Measurements from ENCODE around the gene FZD4. TPM values are rescaled to one million over a fixed set of nuclear protein-coding genes. Genes with fewer than 3 reads are reported as not detected.

FZD4 gene
- total RNA-seq, 1 experiment from 2014 or later: 4.4 TPM

DNA sequence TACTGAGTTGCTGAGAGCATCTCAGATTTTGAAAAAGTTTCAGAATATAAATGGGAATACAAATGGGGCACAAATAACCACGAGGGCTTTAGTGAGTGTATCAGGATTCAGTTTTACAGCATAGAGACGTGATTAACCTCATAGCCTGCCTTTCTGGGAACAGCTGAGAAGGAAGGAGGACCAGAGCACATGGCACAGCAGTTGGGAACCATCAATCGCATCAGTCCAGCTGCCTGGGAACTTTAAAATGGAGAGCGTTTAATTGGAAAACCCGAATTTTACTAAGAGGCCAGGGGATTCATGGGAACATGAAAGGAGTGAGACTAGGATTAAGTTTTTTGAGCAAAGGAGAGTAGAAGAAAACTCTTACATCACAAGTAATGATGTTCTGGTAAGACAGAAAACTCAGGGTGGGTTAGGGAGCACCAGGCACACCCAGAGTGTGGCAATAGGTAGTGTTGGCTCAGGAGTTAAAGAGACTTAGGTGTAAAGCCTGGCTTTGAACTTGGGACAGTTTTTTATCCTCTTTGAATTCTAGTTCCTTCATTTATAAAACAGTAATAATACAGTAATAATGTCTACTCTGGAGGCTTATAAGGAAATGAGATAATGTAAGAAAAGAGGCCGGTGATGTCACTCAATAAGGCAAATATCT, 40.2 kb downstream of the FZD4 start:
- no peak for DNase-seq (ENCODE audit: low read depth, low spot score)
- no peak for ATAC-seq
- TF ChIP-seq EZH2phosphoT487 (IDR thresholded peaks at IDR 0.05; ENCODE audit: borderline replicate concordance) (no peak), SRF (IDR thresholded peaks at IDR 0.05; ENCODE audit: low read depth) (no peak), YY1 (IDR thresholded peaks at IDR 0.05; ENCODE audit: extremely low read depth, insufficient replicate concordance, low read depth, low read length) (no peak), SIN3A (IDR thresholded peaks at IDR 0.05; ENCODE audit: low read depth) (no peak), POLR2A (IDR thresholded peaks at IDR 0.05; ENCODE audit: borderline replicate concordance, extremely low read depth, insufficient read depth, insufficient read length) (no peak), POLR2AphosphoS5 (IDR thresholded peaks at IDR 0.05; ENCODE audit: low read depth, low read length) (no peak), FOSL1 (IDR thresholded peaks at IDR 0.05; ENCODE audit: low read depth) (no peak)
- TF ChIP-seq, protein P1, sequence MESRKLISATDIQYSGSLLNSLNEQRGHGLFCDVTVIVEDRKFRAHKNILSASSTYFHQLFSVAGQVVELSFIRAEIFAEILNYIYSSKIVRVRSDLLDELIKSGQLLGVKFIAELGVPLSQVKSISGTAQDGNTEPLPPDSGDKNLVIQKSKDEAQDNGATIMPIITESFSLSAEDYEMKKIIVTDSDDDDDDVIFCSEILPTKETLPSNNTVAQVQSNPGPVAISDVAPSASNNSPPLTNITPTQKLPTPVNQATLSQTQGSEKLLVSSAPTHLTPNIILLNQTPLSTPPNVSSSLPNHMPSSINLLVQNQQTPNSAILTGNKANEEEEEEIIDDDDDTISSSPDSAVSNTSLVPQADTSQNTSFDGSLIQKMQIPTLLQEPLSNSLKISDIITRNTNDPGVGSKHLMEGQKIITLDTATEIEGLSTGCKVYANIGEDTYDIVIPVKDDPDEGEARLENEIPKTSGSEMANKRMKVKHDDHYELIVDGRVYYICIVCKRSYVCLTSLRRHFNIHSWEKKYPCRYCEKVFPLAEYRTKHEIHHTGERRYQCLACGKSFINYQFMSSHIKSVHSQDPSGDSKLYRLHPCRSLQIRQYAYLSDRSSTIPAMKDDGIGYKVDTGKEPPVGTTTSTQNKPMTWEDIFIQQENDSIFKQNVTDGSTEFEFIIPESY (IDR thresholded peaks at IDR 0.05; ENCODE audit: extremely low read depth, insufficient replicate concordance, low read length): no peak
- TF ChIP-seq, protein P2, sequence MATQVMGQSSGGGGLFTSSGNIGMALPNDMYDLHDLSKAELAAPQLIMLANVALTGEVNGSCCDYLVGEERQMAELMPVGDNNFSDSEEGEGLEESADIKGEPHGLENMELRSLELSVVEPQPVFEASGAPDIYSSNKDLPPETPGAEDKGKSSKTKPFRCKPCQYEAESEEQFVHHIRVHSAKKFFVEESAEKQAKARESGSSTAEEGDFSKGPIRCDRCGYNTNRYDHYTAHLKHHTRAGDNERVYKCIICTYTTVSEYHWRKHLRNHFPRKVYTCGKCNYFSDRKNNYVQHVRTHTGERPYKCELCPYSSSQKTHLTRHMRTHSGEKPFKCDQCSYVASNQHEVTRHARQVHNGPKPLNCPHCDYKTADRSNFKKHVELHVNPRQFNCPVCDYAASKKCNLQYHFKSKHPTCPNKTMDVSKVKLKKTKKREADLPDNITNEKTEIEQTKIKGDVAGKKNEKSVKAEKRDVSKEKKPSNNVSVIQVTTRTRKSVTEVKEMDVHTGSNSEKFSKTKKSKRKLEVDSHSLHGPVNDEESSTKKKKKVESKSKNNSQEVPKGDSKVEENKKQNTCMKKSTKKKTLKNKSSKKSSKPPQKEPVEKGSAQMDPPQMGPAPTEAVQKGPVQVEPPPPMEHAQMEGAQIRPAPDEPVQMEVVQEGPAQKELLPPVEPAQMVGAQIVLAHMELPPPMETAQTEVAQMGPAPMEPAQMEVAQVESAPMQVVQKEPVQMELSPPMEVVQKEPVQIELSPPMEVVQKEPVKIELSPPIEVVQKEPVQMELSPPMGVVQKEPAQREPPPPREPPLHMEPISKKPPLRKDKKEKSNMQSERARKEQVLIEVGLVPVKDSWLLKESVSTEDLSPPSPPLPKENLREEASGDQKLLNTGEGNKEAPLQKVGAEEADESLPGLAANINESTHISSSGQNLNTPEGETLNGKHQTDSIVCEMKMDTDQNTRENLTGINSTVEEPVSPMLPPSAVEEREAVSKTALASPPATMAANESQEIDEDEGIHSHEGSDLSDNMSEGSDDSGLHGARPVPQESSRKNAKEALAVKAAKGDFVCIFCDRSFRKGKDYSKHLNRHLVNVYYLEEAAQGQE (IDR thresholded peaks at IDR 0.05; ENCODE audit: low read depth): no peak
- Histone ChIP-seq H3K4me2 (ENCODE audit: low read length) (no peak overlapping the region), H3K27ac (ENCODE audit: low read depth, low read length) (no peak overlapping the region), H3K4me3 (replicated peaks in 1 of 2; ENCODE audit: low read depth in 1 of 2, low read length in 2 of 2) (no peak overlapping the region), H3K79me2 (ENCODE audit: insufficient read depth, low read length) (no peaks in the 10 kb centered on the region), H3K9me3 (ENCODE audit: control insufficient read depth in 1 of 2, insufficient read depth in 1 of 2, low read depth in 1 of 2, low read length in 2 of 2) (no peaks in the 10 kb centered on the region), H3K9ac (ENCODE audit: low read length) (no peak overlapping the region), H3K9me2 (ENCODE audit: insufficient read depth) (no peaks in the 10 kb centered on the region), H3K36me3 (ENCODE audit: control insufficient read depth in 1 of 2, insufficient read depth in 2 of 2, low read length in 2 of 2) (no peaks in the 10 kb centered on the region), H2AFZ (ENCODE audit: low read depth, low read length, poor library complexity, severe bottlenecking) (peak overlapping the region; percentile 70), H3K4me1 (ENCODE audit: control insufficient read depth in 1 of 2, insufficient read depth in 2 of 2, low read length in 2 of 2) (peaks cover 12 to 20% of the 10 kb centered on the region in 2 experiments), H3K27me3 (ENCODE audit: insufficient read depth, low read length) (no peaks in the 10 kb centered on the region), H4K20me1 (ENCODE audit: insufficient read depth) (no peaks in the 10 kb centered on the region)
- BruUV-seq (replicated peaks): no TSS peak
- ChIA-PET RAD21 (ENCODE audit: low non-redundant PET in 1 of 2, low total read pairs in 2 of 2, uncharacterized antibody in 2 of 2, unreplicated experiment in 2 of 2) (no interaction called here), CTCF (interaction anchor here (4.2 kb wide), 1 partner anchor 45 kb away, joined by 34 read pairs; no protein-coding TSS in a partner anchor), POLR2A (no interaction called here)
- intact Hi-C loops (cut with micrococcal nuclease): loop anchor here (5.0 kb wide), 2 partner anchors 393 to 553 kb away; no protein-coding TSS in a partner anchor
